ENCODE results near the gene LSS.

DNA sequence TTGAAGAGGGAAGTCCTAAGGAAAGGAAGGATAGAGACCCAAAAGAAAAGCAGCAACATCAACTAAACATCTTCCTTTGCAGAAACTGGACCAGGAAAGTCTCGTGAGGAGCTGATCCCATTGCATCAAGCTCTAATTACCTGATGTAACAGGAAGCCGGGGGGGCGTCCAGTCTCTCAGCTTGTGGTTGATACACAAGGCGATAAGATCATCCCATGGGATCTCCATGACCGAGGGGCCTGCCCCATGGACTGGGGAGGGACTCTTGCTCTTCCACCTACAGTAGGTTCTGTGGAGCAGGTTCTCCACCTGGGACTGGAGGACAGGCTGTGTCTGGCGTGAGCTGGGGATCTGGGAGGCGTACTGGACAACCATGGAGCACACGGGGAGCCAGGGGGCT is 14.8 kb upstream of the LSS start:
- TF ChIP-seq, protein P1, sequence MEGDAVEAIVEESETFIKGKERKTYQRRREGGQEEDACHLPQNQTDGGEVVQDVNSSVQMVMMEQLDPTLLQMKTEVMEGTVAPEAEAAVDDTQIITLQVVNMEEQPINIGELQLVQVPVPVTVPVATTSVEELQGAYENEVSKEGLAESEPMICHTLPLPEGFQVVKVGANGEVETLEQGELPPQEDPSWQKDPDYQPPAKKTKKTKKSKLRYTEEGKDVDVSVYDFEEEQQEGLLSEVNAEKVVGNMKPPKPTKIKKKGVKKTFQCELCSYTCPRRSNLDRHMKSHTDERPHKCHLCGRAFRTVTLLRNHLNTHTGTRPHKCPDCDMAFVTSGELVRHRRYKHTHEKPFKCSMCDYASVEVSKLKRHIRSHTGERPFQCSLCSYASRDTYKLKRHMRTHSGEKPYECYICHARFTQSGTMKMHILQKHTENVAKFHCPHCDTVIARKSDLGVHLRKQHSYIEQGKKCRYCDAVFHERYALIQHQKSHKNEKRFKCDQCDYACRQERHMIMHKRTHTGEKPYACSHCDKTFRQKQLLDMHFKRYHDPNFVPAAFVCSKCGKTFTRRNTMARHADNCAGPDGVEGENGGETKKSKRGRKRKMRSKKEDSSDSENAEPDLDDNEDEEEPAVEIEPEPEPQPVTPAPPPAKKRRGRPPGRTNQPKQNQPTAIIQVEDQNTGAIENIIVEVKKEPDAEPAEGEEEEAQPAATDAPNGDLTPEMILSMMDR (conservative IDR thresholded peaks at IDR 0.05; ENCODE audit: low read depth, low read length), result no peak
- TF ChIP-seq EZH2phosphoT487 (IDR thresholded peaks at IDR 0.05; ENCODE audit: borderline replicate concordance, low read length), result no peak
- TF ChIP-seq EZH2 (IDR thresholded peaks at IDR 0.05; ENCODE audit: low read length, unreplicated experiment), result no peak
